DND-41 (cell line): ENCODE results near the gene SVIL.

Experiments
- ATAC-seq: fragments of 200-7000 bp; cut with Tn5 transposase; 3 replicates; pipeline ENCODE4 v1.9.1; 2021; ENCODE audit warnings: low read depth; ENCODE audit not compliant: insufficient read depth
- DNase-seq: peaks from one replicate; pipeline ENCODE4 v3.0.0-alpha.2; 2020
- H2AFZ ChIP-seq: 2 replicates; pipeline ENCODE4 v1.6.0; 2012; ENCODE audit warnings: low read depth, low read length
- H3K27ac ChIP-seq: 2 replicates; pipeline ENCODE4 v1.5.1; 2012; ENCODE audit warnings: low read length, inconsistent platforms
- H3K27me3 ChIP-seq: fragments of 200-600 bp; sonication (generic); 2 replicates; pipeline ENCODE4 v1.6.0; 2012; ENCODE audit warnings: low read length, mild to moderate bottlenecking, inconsistent platforms; ENCODE audit not compliant: insufficient read depth, poor library complexity
- H3K36me3 ChIP-seq: 2 replicates; pipeline ENCODE4 v1.5.1; 2012; ENCODE audit warnings: low read length, inconsistent platforms; ENCODE audit not compliant: insufficient read depth
- H3K4me1 ChIP-seq: 2 replicates; pipeline ENCODE4 v1.5.1; 2012; ENCODE audit warnings: mild to moderate bottlenecking, low read length; ENCODE audit not compliant: insufficient read depth
- H3K4me2 ChIP-seq: 2 replicates; pipeline ENCODE4 v1.6.0; 2012; ENCODE audit warnings: mild to moderate bottlenecking, moderate library complexity, low read length, inconsistent platforms; ENCODE audit not compliant: insufficient read depth
- H3K4me3 ChIP-seq, 2 experiments: fragments of 200-600 bp in 1 of 2; shearing (Covaris generic) in 1 of 2; 2 replicates each; pipeline ENCODE4 v1.5.1; 2012 to 2016; ENCODE audit warnings: inconsistent platforms in 2 of 2, low read length in 2 of 2, mild to moderate bottlenecking in 2 of 2, low read depth in 1 of 2, moderate library complexity in 1 of 2
- H3K79me2 ChIP-seq: 2 replicates; pipeline ENCODE4 v1.6.0; 2012; ENCODE audit warnings: low read length, inconsistent platforms; ENCODE audit not compliant: insufficient read depth
- H3K9ac ChIP-seq: 2 replicates; pipeline ENCODE4 v1.6.0; 2012; ENCODE audit warnings: low read depth, mild to moderate bottlenecking, inconsistent platforms, low read length, moderate library complexity
- H3K9me3 ChIP-seq: 2 replicates; pipeline ENCODE4 v1.5.1; 2012; ENCODE audit warnings: low read length, moderate library complexity, mild to moderate bottlenecking, inconsistent platforms; ENCODE audit not compliant: insufficient read depth, severe bottlenecking
- H4K20me1 ChIP-seq: 2 replicates; pipeline ENCODE4 v1.6.0; 2012; ENCODE audit warnings: low read length; ENCODE audit not compliant: insufficient read depth
- CTCF ChIP-seq: IDR thresholded peaks from 2 replicates; pipeline ENCODE4 v1.5.1; 2012; ENCODE audit warnings: borderline replicate concordance, low read length, moderate library complexity, mild to moderate bottlenecking; ENCODE audit not compliant: poor library complexity, severe bottlenecking; ENCODE audit errors: extremely low read depth
- EZH2 ChIP-seq: IDR thresholded peaks from 3 replicates; pipeline ENCODE4 v1.6.1; 2012; ENCODE audit warnings: borderline replicate concordance, low read depth, mild to moderate bottlenecking, moderate library complexity, low read length, inconsistent platforms; ENCODE audit not compliant: severe bottlenecking

Gene SVIL

GRCh38 chr10:29535012-29535777 lies 99.6 kb downstream of the SVIL start:
- DNase-seq (no peak), ATAC-seq (no peak)
- TF ChIP-seq CTCF, result peak; percentile 41
- TF ChIP-seq EZH2, result no peak
- Histone ChIP-seq H4K20me1 (peaks cover 6% of the 10 kb centered on the region; the same call in 1 of the 2 replicates), H3K4me1 (no peaks in the 10 kb centered on the region), H3K27me3 (no peaks in the 10 kb centered on the region), H2AFZ (no peak overlapping the region), H3K27ac (no peak overlapping the region), H3K4me3 (no peak overlapping the region), H3K79me2 (no peaks in the 10 kb centered on the region), H3K9me3 (no peaks in the 10 kb centered on the region), H3K36me3 (peaks cover 14% of the 10 kb centered on the region), H3K9ac (no peak overlapping the region), H3K4me2 (no peak overlapping the region)

GRCh38 chr10:29534590-29534989 lies 100.2 kb downstream of the SVIL start:
- Histone ChIP-seq H4K20me1 (peaks cover 6% of the 10 kb centered on the region; the same call in 1 of the 2 replicates), H3K4me2 (no peak overlapping the region), H2AFZ (no peak overlapping the region), H3K9me3 (no peaks in the 10 kb centered on the region), H3K27me3 (no peaks in the 10 kb centered on the region), H3K4me1 (no peaks in the 10 kb centered on the region), H3K4me3 (no peak overlapping the region), H3K9ac (no peak overlapping the region), H3K36me3 (peaks cover 19% of the 10 kb centered on the region), H3K27ac (no peak overlapping the region), H3K79me2 (no peaks in the 10 kb centered on the region)
- no peak for DNase-seq
- TF ChIP-seq CTCF (no peak), EZH2 (no peak)
- ATAC-seq, result no peak

GRCh38 chr10:29533696-29534285 lies 101.0 kb downstream of the SVIL start:
- TF ChIP-seq CTCF (no peak), EZH2 (no peak)
- Histone ChIP-seq H3K4me2 (no peak overlapping the region), H3K4me1 (no peaks in the 10 kb centered on the region), H4K20me1 (peaks cover 6% of the 10 kb centered on the region; the same call in 1 of the 2 replicates), H3K27ac (no peak overlapping the region), H3K4me3 (no peak overlapping the region), H3K36me3 (peaks cover 25% of the 10 kb centered on the region), H3K79me2 (no peaks in the 10 kb centered on the region), H3K9ac (no peak overlapping the region), H3K27me3 (no peaks in the 10 kb centered on the region), H2AFZ (no peak overlapping the region), H3K9me3 (no peaks in the 10 kb centered on the region)
- no peak for DNase-seq
- no peak for ATAC-seq
